Measurements from ENCODE around the gene OR56A1.

- TF ChIP-seq CTCF (IDR thresholded peaks at IDR 0.05) (no peak), CHD4 (IDR thresholded peaks at IDR 0.05; ENCODE audit: borderline replicate concordance) (no peak), JUNB (IDR thresholded peaks at IDR 0.05) (no peak), RAD21 (conservative IDR thresholded peaks at IDR 0.05 in 1 of 2, IDR thresholded peaks at IDR 0.05 in 1 of 2) (no peak), POLR2A (IDR thresholded peaks at IDR 0.05; ENCODE audit: low read length) (no peak)
Measured at GRCh38 chr11:6055569-6055968, 25.0 kb upstream of the OR56A1 start.

Data from A549 (cell line).